Vagina (tissue), 2 donors: ENCODE data around the gene CYP2B6. TPM values are rescaled to one million over a fixed set of nuclear protein-coding genes. Genes with fewer than 3 reads are reported as not detected.
"Not testable (repeated sequence)": the region's sequence is repeated elsewhere in the genome, so short reads cannot be mapped to it uniquely, and the experiment has no call there.

Experiments used
- DNase-seq, 2 donors: peaks; one replicate each; pipeline ENCODE4 v3.0.0-alpha.2; 2017; ENCODE audit errors: extremely low spot score in 2 of 2
- H3K27ac ChIP-seq: fragments of 200-600 bp; sonication (generic); one replicate; pipeline ENCODE4 v1.5.1; 2019
- H3K27me3 ChIP-seq: fragments of 200-600 bp; sonication (generic); one replicate; pipeline ENCODE4 v1.5.1; 2019
- H3K36me3 ChIP-seq, 2 donors: fragments of 200-600 bp; sonication (generic); one replicate each; pipeline ENCODE4 v1.5.1; 2017 to 2019
- H3K4me1 ChIP-seq: fragments of 200-600 bp; sonication (generic); one replicate; pipeline ENCODE4 v1.5.1; 2019
- H3K4me3 ChIP-seq, 2 donors: fragments of 200-600 bp; sonication (generic); 1 replicate in 1 of 2; 2 replicates in 1 of 2; pipeline ENCODE4 v1.5.1; 2016 to 2019
- H3K9me3 ChIP-seq: fragments of 200-600 bp; sonication (generic); one replicate; pipeline ENCODE4 v1.5.1; 2019
- CTCF ChIP-seq, 3 experiments: fragments of 450-650 bp in 2 of 3; fragments of 200-600 bp in 1 of 3; sonication (generic) in 1 of 3; IDR thresholded peaks; one replicate each; pipeline ENCODE4 v1.5.1; 2017 to 2019; ENCODE audit warnings: antibody characterized with exemption in 3 of 3, mild to moderate bottlenecking in 2 of 3, moderate library complexity in 2 of 3
- POLR2A ChIP-seq, 2 donors: fragments of 450-650 bp; IDR thresholded peaks; one replicate each; pipeline ENCODE4 v1.6.1; 2017; ENCODE audit warnings: antibody characterized with exemption in 2 of 2, mild to moderate bottlenecking in 2 of 2, moderate library complexity in 2 of 2
- POLR2AphosphoS5 ChIP-seq, 2 donors: sonication (generic); formaldehyde crosslinking; IDR thresholded peaks; one replicate each; pipeline ENCODE4 v1.9.0; 2017; ENCODE audit warnings: antibody characterized with exemption in 2 of 2, mild to moderate bottlenecking in 2 of 2, low read depth in 1 of 2; ENCODE audit not compliant: insufficient read depth in 1 of 2
- intact Hi-C: fragments of 100-400 bp; cut with DNase I; formaldehyde crosslinking; loops from one replicate; pipeline ENCODE4 v1.15.1; 2023
- total RNA-seq: library from RNA; depleted of rRNA; stranded (reverse); fragments of >200 nt; gene quantifications from one replicate; pipeline ENCODE4 v1.2.3, GENCODE V29; 2016

The CYP2B6 gene
- total RNA-seq, 1 donor from 2014 or later: not detected

DNA sequence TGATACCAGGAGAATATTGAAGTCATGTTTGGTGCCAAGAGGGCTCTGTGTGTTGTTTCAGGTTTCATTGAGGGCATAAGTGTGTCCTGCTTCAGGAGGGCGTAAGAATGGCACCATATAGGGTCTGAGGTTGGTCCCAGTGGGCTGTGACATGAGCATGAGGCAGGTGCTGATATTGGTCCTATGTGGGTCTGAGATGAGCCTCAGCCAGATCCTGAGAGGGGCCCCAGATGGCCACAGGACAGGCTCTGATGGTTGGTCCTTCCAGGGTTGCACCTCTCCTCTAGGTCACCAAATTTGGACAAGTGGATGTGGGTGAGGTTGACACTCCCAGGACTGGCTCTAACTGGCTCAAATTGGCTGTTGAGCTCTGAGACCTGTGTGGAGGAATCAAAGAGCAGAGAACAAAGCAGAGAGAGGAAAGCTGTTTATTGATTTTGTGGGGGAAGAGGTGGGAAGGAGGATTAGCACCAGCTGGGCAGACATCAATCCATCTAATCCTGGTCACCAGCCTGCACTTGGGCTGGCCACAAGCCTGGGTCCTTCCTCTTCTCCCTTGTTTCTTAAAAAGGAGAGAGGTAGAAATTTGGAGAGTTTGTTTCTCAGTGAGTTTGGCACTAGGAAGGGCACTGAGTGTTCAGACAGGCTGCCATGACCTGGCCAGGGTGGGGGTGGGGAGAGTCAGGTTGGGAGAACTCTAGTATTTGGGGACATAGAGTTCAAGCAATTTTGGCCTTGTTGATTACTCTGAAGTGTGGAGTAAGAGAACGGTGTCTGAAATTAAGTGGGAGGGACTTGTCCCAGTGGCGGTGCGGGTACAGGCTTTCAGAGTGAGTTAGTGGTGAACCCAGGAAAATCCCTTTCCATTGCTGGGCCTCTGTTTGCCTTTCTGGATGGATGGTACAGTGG, 38.7 kb downstream of the CYP2B6 start:
- no peak for TF ChIP-seq POLR2A (IDR thresholded peaks at IDR 0.05)
- TF ChIP-seq POLR2AphosphoS5 (IDR thresholded peaks at IDR 0.05; ENCODE audit: insufficient read depth in 1 of 2, low read depth in 1 of 2): no peak
- no peak for TF ChIP-seq CTCF (IDR thresholded peaks at IDR 0.05)
- intact Hi-C loops: no loop called here
- Histone ChIP-seq H3K27ac (no peak overlapping the region), H3K36me3 (no peaks in the 10 kb centered on the region), H3K4me3 (no peak overlapping the region), H3K27me3 (no peaks in the 10 kb centered on the region), H3K4me1 (no peaks in the 10 kb centered on the region), H3K9me3 (no peaks in the 10 kb centered on the region)
- peak in 1 of 2 donors; percentile 37 for DNase-seq

DNA sequence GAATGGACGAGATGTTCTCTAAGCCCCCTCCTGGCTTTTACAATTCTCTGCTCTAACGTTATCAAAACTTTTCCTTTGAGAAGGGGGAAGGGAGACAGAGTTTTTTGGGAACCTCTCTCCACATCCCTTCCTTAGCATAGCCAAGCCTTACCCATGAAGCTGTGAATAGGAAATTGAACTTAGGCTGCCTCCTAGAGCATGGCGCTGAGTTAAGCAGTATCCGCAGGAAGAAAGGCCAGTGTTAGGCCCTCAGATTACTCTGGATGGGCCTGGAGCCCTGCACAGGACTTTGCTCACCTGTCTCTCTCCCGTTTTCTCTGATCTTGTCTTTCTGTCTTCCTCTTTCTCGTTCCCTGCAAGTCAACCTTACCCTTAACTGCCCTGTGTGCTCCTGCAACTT, 39.6 kb downstream of the CYP2B6 start:
- intact Hi-C loops: no loop called here
- no peak overlapping the region for H3K27ac ChIP-seq
- TF ChIP-seq POLR2A (IDR thresholded peaks at IDR 0.05) (no peak), CTCF (IDR thresholded peaks at IDR 0.05) (no peak), POLR2AphosphoS5 (IDR thresholded peaks at IDR 0.05; ENCODE audit: insufficient read depth in 1 of 2, low read depth in 1 of 2) (no peak)
- no peaks in the 10 kb centered on the region for H3K36me3 ChIP-seq
- H3K4me3 ChIP-seq: no peak overlapping the region
- no peaks in the 10 kb centered on the region for H3K27me3 ChIP-seq
- no peaks in the 10 kb centered on the region for H3K9me3 ChIP-seq
- no peak for DNase-seq
- no peaks in the 10 kb centered on the region for H3K4me1 ChIP-seq

GRCh38 chr19:41031916-41032315, 40.8 kb downstream of the CYP2B6 start:
- intact Hi-C loops: no loop called here
- no peaks in the 10 kb centered on the region for H3K9me3 ChIP-seq
- TF ChIP-seq CTCF (IDR thresholded peaks at IDR 0.05) (no peak), POLR2A (IDR thresholded peaks at IDR 0.05) (no peak), POLR2AphosphoS5 (IDR thresholded peaks at IDR 0.05; ENCODE audit: insufficient read depth in 1 of 2, low read depth in 1 of 2) (no peak)
- H3K27me3 ChIP-seq: no peaks in the 10 kb centered on the region
- H3K4me3 ChIP-seq: no peak overlapping the region
- no peaks in the 10 kb centered on the region for H3K4me1 ChIP-seq
- no peak overlapping the region for H3K27ac ChIP-seq
- no peaks in the 10 kb centered on the region for H3K36me3 ChIP-seq
- DNase-seq: peak in 1 of 2 donors; percentile 1

DNA sequence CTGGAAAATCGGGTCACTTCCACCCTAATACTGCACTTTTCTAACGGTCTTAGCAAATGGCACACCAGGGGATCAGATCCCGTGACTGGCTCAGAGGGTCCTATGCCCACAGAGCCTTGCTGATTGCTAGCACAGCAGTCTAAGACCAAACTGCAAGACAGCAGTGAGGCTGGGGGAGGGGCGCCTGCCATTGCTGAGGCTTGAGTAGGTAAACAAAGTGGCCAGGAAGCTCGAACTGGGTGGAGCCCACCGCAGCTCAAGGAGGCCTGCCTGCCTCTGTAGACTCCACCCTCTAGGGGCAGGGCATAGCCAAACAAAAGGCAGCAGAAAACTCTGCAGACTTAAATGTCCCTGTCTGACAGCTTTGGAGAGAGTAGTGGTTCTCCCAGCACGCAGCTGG, 42.2 kb downstream of the CYP2B6 start:
- H3K27me3 ChIP-seq, DNase-seq, H3K36me3 ChIP-seq, H3K4me3 ChIP-seq, intact Hi-C loops, H3K9me3 ChIP-seq, H3K4me1 ChIP-seq, H3K27ac ChIP-seq: not testable (repeated sequence)

- Histone ChIP-seq H3K4me1 (no peaks in the 10 kb centered on the region), H3K4me3 (no peak overlapping the region), H3K27ac (no peak overlapping the region), H3K27me3 (no peaks in the 10 kb centered on the region), H3K36me3 (no peaks in the 10 kb centered on the region), H3K9me3 (no peaks in the 10 kb centered on the region)
- intact Hi-C loops: no loop called here
- no peak for DNase-seq
- no peak for TF ChIP-seq POLR2A (IDR thresholded peaks at IDR 0.05)
- TF ChIP-seq CTCF (IDR thresholded peaks at IDR 0.05): no peak
- TF ChIP-seq POLR2AphosphoS5 (IDR thresholded peaks at IDR 0.05; ENCODE audit: insufficient read depth in 1 of 2, low read depth in 1 of 2): no peak
These were observed 48.7 kb downstream of the CYP2B6 start for GRCh38 chr19:41039806-41040205.

DNA sequence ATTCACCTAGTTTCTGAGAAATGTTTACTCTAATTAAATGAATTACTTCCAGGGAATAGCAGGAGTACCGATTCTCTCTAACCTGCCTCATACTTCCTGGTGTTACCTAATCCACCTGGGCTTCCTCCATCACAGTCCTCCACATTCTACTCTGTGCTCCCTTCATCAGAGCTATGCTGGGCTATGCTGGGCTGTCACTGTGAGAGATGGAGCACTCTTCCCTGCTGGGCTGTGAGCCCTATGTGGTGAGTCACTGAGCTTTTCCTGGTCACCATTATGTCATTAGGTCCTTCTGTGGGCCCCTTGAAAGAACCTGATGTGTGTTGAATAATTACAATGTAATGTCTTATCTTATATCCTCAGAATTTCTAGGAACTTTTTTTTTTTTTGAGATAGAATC, 54.0 kb downstream of the CYP2B6 start:
- H3K4me3 ChIP-seq, DNase-seq, H3K9me3 ChIP-seq, H3K36me3 ChIP-seq, H3K27ac ChIP-seq, intact Hi-C loops, H3K27me3 ChIP-seq, H3K4me1 ChIP-seq: not testable (repeated sequence)
